GM10266 (cell line): Measurements from ENCODE around the gene MTPN.

ENCODE experiments used
- DNase-seq: peaks from one replicate; pipeline ENCODE4 v3.0.0; 2012; ENCODE audit errors: extremely low spot score
- TF ChIP-seq, protein P1 (sequence below): IDR thresholded peaks from 2 replicates; pipeline ENCODE4 v1.5.1; 2012; ENCODE audit warnings: mild to moderate bottlenecking, low read depth; ENCODE audit not compliant: control insufficient read depth, insufficient read depth; ENCODE audit errors: missing control alignments

MTPN gene

DNA sequence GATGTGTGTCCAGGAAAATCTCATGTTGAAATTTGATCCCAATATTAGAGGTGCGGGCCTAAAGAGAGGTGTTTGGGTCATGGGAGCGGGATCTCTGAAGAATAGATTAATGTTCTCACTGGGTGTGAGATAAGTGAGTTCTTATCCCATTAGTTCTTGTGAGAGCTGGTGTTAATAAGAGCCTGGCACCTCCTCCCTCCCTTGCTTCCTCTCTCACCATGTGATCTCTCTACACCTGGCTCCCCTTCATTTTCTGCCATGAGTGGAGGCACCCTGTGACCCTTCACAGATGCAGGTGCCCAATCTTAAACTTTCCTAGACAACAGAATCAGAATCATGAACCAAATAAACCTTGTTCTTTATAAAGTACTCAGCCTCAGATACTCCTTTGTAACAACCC, 19.5 kb downstream of the MTPN start:
- no peak for DNase-seq
- TF ChIP-seq, protein P1, sequence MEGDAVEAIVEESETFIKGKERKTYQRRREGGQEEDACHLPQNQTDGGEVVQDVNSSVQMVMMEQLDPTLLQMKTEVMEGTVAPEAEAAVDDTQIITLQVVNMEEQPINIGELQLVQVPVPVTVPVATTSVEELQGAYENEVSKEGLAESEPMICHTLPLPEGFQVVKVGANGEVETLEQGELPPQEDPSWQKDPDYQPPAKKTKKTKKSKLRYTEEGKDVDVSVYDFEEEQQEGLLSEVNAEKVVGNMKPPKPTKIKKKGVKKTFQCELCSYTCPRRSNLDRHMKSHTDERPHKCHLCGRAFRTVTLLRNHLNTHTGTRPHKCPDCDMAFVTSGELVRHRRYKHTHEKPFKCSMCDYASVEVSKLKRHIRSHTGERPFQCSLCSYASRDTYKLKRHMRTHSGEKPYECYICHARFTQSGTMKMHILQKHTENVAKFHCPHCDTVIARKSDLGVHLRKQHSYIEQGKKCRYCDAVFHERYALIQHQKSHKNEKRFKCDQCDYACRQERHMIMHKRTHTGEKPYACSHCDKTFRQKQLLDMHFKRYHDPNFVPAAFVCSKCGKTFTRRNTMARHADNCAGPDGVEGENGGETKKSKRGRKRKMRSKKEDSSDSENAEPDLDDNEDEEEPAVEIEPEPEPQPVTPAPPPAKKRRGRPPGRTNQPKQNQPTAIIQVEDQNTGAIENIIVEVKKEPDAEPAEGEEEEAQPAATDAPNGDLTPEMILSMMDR = no peak

DNA sequence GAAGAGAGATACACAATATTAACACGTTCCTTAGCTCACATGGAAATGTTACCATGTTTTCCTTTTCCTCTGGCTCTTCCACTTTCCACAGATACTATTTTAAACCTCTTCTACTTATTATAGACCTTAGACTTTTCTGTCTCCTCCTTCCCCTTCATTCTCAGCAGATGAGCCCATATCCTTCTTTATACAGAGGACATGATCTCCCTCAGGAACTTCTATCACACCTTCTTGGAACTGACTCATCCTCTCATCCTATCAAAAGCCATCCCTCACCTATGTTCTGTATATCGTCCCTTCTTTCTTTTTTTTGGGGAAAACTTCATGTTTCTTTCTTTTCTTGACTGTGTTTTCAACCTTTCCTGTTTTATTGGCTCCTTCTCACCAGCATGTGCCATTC, 20.8 kb downstream of the MTPN start:
- no peak for DNase-seq
- TF ChIP-seq, protein P1 = no peak

DNA sequence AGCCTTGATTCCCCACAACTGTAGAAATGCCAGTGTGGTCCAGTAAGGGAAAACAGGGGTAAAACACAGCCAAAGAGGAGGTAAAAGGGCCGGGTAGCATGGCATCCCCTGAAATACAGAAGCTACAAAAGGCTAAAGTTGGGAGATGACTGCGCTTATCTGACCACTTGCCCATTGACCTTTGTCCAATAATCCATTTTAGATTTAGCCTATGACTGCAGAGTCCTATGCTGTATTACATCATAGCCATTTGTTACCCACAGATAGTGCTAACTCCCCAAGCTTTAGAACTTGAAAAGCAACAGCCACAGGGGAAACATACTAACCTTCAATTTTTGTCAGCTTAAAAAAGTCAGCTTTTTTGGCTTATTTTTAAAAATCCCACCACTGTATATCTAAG, 26.2 kb downstream of the MTPN start:
- no peak for DNase-seq
- TF ChIP-seq, protein P1 = no peak

DNA sequence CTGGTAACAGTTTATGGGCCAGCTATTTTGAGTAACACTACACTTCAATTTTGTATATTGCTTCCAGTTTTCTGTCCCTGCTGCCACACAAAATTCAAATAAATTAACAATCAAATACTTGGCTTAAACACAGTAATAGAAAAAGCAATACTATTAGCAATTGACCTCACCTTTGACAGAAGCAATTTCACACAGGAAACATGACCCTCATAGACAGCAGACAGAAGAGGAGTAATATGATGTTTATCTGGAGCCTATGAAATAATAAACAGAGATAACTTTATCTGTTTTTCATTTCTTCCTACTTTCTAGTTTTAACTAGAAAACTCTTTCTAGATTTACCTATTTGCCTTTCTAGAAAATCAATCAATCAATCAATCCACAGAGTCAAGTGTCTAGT, 26.7 kb downstream of the MTPN start:
- TF ChIP-seq, protein P1 = no peak
- no peak for DNase-seq

DNA sequence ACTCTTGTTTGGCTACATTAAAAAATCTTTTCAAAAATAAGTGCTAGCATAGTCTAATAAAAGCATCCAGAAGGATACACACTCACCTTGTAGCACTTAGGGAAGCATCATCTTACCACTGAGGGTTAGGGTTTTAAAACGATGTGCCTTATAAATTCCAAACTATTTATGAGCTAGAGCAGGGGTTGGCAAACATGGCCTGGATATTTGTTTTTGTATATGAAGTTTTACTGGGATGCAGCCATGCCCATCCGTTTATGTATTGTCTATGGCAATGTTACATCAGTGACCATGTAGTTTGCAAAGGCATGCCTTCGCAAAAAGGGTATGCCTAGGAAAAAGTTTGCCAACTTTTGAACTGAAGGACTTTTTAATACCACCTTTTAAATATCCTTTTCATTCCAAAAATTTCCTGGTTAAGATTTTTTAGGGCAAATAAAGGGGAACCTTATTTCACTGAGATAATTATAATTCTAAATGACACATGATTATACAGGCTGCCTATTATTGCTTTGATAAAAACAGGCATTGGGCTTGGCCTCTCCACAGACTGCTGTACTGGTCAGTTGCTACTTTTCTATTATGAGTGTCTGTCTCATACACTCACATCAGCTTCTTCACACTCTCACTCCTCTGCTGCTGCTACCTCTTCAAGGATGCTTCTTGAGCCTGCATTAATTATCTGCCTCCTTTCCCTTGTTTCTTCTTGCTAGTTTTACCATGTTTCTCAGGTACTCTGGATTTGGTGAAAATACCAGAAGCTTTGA, 30.7 kb downstream of the MTPN start:
- DNase-seq = no peak
- TF ChIP-seq, protein P1 = no peak

DNA sequence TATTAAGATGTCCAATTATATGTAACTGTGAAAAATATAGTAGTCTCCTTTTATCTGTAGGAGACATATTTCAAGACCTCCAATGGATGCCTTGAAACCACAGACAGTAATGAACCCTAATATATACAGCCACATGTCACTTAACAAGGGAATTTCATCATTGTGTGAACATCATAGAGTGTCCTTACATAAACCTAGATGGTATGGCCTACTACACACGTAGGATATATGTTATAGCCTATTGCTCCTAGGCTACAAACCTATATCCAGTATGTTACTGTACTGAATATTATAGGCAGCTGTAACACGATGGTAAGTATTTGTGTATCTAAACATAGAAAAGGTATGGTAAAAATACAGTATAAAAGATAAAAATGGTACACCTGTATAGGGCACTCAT, 32.4 kb downstream of the MTPN start:
- TF ChIP-seq, protein P1 = no peak
- no peak for DNase-seq

DNA sequence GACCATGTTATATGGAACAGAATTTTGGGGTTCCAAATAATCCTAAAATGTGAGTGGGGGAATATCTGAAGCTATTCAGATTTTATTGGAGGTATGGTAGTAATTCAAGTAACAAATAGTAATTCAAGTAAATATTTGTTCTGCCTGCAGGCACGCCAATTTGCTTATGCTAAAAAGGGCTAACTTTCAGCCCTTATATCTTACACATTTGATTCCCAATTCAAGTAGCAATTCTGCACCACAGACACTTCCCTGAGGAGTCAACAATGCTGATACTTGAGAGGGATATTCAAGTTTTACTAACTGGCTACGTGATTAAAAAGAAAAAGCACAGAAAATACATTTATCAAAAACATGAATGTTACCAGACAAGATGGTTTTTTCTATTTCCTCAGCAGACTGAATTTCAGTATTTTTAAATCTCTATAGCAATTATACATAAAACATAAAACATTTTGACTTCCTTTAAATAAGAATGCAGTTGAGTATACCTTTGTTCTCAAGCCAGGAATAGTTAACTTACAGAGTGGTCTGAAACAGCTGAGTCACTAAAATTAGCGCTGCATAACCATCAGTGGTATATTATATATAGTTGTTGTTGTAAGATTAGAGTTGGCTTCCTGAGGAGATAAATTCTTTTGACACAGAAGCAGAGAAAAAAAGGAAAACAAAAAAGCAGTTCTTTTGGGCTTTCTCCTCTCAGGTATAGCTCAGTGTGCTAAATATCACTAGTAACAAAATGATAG, 33.9 kb downstream of the MTPN start:
- TF ChIP-seq, protein P1 = no peak
- DNase-seq = no peak
